ENCODE results near the gene PLAGL1.
A peak's percentile ranks its signal among the peaks of the same experiment; 100 is the strongest.
"Not testable (repeated sequence)": the region's sequence is repeated elsewhere in the genome, so short reads cannot be mapped to it uniquely, and the experiment has no call there.

Gene PLAGL1

DNA sequence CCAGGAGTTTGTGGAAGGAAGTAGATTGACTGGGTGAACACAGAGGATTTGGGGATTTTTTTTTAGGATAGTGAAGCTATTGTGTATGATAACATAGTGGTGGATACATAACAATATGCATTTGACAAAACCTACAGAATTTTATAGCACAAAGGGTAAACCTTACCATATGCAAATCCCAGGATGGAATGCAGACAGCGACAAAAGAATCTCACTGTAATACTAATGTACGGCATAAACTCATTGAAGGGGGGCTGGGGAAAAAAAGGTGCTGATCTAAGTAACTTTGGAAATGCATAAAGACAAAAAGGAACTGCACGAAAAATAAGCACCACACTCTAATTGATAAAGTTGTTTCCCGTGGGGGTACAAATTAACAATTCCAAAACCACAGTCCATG lies 15.2 kb upstream of the PLAGL1 start:
- TF ChIP-seq, protein P1, sequence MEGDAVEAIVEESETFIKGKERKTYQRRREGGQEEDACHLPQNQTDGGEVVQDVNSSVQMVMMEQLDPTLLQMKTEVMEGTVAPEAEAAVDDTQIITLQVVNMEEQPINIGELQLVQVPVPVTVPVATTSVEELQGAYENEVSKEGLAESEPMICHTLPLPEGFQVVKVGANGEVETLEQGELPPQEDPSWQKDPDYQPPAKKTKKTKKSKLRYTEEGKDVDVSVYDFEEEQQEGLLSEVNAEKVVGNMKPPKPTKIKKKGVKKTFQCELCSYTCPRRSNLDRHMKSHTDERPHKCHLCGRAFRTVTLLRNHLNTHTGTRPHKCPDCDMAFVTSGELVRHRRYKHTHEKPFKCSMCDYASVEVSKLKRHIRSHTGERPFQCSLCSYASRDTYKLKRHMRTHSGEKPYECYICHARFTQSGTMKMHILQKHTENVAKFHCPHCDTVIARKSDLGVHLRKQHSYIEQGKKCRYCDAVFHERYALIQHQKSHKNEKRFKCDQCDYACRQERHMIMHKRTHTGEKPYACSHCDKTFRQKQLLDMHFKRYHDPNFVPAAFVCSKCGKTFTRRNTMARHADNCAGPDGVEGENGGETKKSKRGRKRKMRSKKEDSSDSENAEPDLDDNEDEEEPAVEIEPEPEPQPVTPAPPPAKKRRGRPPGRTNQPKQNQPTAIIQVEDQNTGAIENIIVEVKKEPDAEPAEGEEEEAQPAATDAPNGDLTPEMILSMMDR (IDR thresholded peaks at IDR 0.05; ENCODE audit: insufficient read depth, low read depth, low read length, missing control alignments), result no peak
- DNase-seq (ENCODE audit: low read depth), result no peak
- no peak overlapping the region for H3K4me3 ChIP-seq (ENCODE audit: low read depth, low read length)

DNA sequence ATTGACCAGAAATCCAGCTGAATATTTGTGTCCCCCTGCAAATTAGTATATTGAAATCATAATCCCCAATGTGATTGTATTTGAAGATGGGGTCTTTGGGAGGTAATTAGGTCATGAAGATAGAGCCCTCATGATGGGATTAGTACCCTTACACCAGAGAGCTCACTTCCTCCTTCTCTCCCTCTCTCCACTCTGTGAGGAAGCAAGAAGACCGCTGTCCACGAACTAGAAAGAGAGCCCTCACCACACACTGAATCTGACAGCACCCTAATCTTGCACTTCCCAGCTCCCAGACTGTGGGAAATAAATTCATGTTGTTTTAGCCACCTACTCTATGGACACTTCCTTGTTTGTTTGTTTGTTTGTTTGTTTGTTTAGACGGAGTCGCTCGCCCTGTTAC lies 11.9 kb upstream of the PLAGL1 start:
- no peak overlapping the region for H3K4me3 ChIP-seq (ENCODE audit: low read depth, low read length)
- TF ChIP-seq, protein P1 (IDR thresholded peaks at IDR 0.05; ENCODE audit: insufficient read depth, low read depth, low read length, missing control alignments), result no peak
- no peak for DNase-seq (ENCODE audit: low read depth)

DNA sequence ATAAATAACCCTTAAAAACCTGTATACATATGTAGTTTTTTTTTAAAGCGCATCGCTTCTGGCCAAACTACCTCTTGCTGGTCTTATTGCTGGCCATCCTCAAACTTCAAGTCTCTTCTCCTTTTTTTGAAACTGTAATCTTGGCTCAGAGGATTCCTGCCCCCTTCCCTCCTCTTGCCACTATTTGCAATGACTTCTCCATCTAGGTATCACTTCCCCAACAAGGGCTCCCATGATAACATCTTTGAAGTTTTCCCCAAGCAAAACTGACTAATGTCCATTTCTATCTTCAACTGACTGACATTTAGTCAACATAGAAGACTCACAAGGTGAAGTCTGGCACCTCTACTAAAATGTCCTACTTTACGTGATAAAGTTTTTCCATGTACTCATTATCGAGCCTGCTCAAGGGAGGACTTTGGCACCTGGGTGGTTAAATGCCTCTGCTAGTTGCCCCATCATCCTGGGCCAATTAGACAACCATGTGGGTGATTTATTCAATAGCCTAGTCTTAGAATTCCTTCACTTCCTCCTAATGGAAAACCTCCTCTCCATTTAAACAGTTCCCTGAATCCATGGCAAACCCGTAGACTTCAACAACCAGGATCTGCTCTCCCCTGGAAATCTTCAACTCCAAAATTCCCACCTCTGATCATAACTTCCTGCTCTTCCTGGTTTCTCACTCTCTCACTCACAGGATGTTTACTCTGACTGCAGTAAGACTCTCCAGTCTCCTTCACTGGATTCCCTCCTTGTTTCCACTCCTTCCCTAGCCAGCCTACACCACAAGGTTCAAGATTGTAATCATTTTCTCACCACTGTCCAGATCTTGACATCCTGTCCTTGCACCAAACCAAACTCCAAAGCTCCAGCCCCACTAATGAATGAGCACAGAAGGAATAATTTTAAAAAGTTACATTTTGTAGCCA lies 9.4 kb upstream of the PLAGL1 start:
- TF ChIP-seq, protein P1 (IDR thresholded peaks at IDR 0.05; ENCODE audit: insufficient read depth, low read depth, low read length, missing control alignments), result no peak
- no peak for DNase-seq (ENCODE audit: low read depth)
- H3K4me3 ChIP-seq (ENCODE audit: low read depth, low read length), result no peak overlapping the region

DNA sequence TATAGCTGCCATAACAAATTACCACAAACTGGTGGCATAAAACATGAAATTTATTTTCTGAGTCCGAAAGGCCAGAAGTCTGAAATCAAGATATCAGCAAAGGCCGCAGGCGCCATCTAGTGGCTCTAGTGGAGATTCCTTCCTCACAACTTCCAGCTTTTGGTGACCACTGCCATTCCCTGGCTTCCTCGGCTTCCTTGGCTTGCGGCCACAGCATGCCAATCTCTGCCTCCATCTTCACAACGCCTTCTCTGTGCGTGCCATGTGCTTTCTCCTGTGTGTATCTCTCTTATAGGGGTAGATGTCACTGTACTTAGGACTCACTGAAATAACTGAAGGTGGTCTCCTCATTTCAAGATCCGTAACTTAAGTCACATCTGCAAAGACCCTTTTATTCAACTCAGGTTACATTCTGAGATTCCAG lies 5.4 kb upstream of the PLAGL1 start:
- TF ChIP-seq, protein P1 (IDR thresholded peaks at IDR 0.05; ENCODE audit: insufficient read depth, low read depth, low read length, missing control alignments), result peak; percentile 90
- DNase-seq (ENCODE audit: low read depth), result peak; percentile 72

DNA sequence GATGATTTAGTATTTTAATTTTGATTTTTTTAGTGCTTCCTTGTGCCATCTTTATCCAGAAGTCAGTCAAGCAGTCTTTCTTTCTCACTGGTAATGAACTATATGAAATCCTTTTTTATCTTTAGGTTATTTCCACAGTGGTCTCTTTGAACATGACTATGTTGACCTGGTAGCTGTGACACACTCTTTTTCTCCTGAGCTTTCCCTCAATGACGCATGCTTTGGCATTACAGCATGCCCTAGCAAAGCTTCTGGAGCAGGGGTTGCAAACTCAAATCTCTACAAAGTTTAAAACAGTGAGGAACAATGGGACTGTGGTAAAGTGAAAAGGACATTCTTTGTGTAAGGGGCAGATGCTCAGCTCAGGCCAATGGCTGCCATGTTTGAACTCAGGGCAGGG lies 4.5 kb upstream of the PLAGL1 start:
- no peak overlapping the region for H3K4me3 ChIP-seq (ENCODE audit: low read depth, low read length)
- TF ChIP-seq, protein P1 (IDR thresholded peaks at IDR 0.05; ENCODE audit: insufficient read depth, low read depth, low read length, missing control alignments), result no peak
- DNase-seq (ENCODE audit: low read depth), result no peak

More for the DNA sequence above, 5.4 kb upstream of the PLAGL1 start:
- H3K4me3 ChIP-seq (ENCODE audit: low read depth, low read length), result no peak overlapping the region

DNA sequence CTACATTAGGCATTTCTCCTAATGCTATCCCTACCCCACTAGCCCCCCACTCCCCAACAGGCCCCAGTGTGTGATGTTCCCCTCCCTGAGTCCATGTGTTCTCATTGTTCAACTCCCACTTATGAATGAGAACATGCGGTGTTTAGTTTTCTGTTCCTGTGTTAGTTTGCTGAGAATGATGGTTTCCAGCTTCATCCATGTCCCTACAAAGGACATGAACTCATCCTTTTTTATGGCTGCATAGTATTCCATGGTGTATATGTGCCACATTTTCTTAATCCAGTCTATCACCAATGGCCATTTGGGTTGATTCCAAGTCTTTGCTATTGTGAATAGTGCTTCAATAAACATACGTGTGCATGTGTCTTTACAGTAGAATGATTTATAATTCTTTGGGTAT lies 1.6 kb upstream of the PLAGL1 start:
- not testable (repeated sequence) for H3K4me3 ChIP-seq (ENCODE audit: low read depth, low read length); DNase-seq (ENCODE audit: low read depth)

DNA sequence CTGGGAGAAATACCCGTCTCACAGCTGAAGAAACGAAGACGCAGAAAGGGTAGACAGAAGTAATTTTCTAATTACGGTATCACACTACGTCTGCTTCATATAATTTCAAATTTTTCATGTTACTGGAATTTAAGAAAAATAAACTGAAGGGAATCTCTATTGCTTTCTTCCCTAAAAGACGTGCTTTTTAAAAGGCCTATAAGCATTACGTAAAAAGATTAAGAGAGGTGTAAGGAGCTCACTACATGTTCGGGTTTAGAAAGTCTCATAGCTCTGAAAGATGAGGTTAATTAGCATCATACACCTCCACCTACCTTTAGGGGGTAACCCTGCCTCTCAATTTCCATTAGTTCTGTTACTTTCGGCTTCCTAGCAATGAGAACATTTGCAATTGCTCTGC lies 787 bp upstream of the PLAGL1 start:
- TF ChIP-seq, protein P1 (IDR thresholded peaks at IDR 0.05; ENCODE audit: insufficient read depth, low read depth, low read length, missing control alignments), result no peak
- no peak overlapping the region for H3K4me3 ChIP-seq (ENCODE audit: low read depth, low read length)
- DNase-seq (ENCODE audit: low read depth), result no peak

All from GM12865 (cell line).